Metanephros (tissue), 1 donor: Measurements from ENCODE around the gene ERICH3. TPM values are rescaled to one million over a fixed set of nuclear protein-coding genes. Genes with fewer than 3 reads are reported as not detected.

Experiments
- total RNA-seq: library from RNA; depleted of rRNA; stranded (reverse); fragments of >200 nt; gene quantifications from one replicate; pipeline ENCODE4 v1.2.3, GENCODE V29; 2014

The ERICH3 gene, protein sequence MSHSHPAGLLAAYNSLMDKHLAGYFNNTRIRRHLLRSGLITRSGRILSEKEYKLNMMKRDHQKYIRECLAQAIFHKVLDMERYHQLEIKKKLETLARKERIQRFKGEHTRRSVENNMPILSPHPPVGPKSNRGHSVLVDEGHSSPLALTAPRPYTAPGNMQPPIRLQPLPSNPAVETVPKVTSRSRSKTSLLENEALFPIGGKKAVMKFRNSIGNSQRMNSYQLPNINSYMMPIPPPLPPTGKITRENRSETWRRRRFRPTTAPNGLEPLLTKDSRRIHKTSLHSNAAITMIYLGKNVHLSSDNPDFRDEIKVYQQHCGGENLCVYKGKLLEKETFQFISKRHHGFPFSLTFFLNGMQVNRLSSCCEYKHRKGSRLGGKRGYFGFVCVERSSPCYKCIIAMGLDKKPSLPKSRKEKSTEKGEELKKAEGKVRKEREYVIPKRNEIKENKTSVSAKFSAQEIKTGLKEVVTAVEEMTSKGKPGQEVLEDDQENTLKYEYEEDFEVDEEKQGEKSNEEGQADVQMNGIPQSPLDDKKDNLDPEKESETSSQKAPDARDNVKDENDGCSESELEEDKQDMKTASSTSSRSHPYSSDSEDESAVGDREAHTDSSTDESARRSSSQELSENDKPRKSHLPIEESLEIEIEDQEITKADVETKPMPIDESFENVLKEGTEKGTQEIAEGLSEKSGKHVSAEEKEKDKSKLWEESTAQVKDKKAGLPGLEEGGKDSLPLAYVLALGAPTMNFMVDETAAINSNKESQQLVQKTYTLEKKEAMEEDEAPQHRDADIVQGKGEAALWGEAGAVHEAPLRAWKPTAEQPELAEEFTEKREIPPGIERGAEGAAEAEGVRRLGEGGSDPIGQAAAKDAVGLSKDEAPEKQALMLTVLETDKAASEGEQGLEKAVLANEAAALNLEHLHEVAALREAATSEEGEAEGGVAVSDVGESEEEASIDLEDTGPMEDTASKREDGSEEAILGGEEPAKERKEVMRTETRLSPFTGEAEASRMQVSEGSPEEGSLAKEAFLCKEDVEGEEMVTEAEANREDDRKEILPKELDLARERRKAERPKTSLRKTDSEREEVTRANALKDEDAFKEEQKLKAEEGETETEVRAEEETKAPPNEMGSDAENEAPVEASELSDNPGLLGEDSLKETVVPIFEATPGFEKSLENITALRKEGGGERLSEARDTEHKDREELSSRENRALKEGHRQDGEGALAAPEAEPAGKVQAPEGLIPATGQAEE (N-terminal part only)
- 0.12 TPM for total RNA-seq

DNA sequence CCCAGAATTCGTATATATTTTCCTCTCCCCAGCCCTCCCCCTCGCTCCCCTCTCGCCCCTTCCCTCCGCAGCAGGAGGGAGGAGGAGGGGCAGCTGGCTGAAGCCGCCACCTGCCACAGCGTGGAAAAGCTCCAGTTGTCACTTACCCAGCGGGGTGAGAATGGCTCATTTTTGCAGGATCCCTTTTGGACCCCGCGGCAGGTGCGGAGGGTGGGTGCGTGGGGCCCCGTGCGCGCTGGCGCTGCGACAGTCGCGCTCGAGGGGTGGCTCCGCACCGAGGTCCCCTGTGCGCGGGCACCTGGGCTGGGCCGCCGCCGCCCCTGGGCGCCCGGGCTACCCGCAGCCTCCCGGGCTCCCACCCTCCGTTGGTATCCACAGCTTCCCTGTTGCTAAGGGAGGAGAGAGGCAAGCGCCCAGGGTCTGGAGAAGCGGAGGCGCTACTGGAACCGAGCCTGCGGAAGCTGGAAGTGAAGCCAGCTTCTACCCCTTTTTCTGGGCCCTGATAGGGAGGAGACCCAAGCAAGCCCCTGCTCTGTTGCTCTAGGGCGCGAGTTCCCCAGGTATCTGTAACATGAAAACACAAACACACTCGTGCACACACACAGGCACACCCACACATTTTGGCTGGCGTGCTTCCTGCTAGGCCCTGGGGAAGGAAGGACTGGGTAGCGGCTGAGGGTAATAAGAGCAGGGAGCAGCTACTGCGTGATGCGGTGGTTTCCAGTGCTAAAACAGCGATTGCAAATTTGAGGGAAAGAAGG is at the start of gene ERICH3:
ERICH3 (minus strand) TSS at position 442 of the 761 bp plus-strand sequence; CDS start at position 169, 273 bp downstream.

Other genes starting within 250 kb of the ERICH3 start
- gene LRRC53, start 161.2 kb downstream of the ERICH3 start, total RNA-seq = not detected
- gene CRYZ, start 59.3 kb upstream of the ERICH3 start, total RNA-seq = 78.2 TPM
- gene TYW3, start 59.4 kb upstream of the ERICH3 start, total RNA-seq = 11.4 TPM